ENCODE data around the gene ZC3H8.

Gene ZC3H8

GRCh38 chr2:112195167-112195766 lies 59.6 kb downstream of the ZC3H8 start:
- DNase-seq (ENCODE audit: low read depth, low spot score), result no peak

GRCh38 chr2:112194482-112194881 lies 60.4 kb downstream of the ZC3H8 start:
- no peak for DNase-seq (ENCODE audit: low read depth, low spot score)

- DNase-seq (ENCODE audit: low read depth, low spot score), result no peak
Measured at GRCh38 chr2:112194028-112194427, 60.8 kb downstream of the ZC3H8 start.

GRCh38 chr2:112189001-112189556 lies 65.8 kb downstream of the ZC3H8 start:
- no peak for DNase-seq (ENCODE audit: low read depth, low spot score)

- no peak for DNase-seq (ENCODE audit: low read depth, low spot score)
Measured at GRCh38 chr2:112187805-112188596, 66.8 kb downstream of the ZC3H8 start.

- no peak for DNase-seq (ENCODE audit: low read depth, low spot score)
Measured at GRCh38 chr2:112187046-112187715, 67.7 kb downstream of the ZC3H8 start.

- no peak for DNase-seq (ENCODE audit: low read depth, low spot score)
Measured at GRCh38 chr2:112185131-112185530, 69.7 kb downstream of the ZC3H8 start.

- DNase-seq (ENCODE audit: low read depth, low spot score), result no peak
Measured at GRCh38 chr2:112184121-112184520, 70.7 kb downstream of the ZC3H8 start.

GRCh38 chr2:112183327-112184025 lies 71.4 kb downstream of the ZC3H8 start:
- no peak for DNase-seq (ENCODE audit: low read depth, low spot score)

- DNase-seq (ENCODE audit: low read depth, low spot score), result peak; percentile 23
Measured at GRCh38 chr2:112182581-112183034, 72.2 kb downstream of the ZC3H8 start.

GRCh38 chr2:112181571-112182290 lies 73.1 kb downstream of the ZC3H8 start:
- DNase-seq (ENCODE audit: low read depth, low spot score), result peak; percentile 57

GRCh38 chr2:112175958-112176573 lies 78.8 kb downstream of the ZC3H8 start:
- no peak for DNase-seq (ENCODE audit: low read depth, low spot score)

- DNase-seq (ENCODE audit: low read depth, low spot score), result no peak
Measured at GRCh38 chr2:112175333-112175732, 79.5 kb downstream of the ZC3H8 start.

GRCh38 chr2:112174383-112174782 lies 80.5 kb downstream of the ZC3H8 start:
- no peak for DNase-seq (ENCODE audit: low read depth, low spot score)

GRCh38 chr2:112173646-112174319 lies 81.1 kb downstream of the ZC3H8 start:
- no peak for DNase-seq (ENCODE audit: low read depth, low spot score)

- no peak for DNase-seq (ENCODE audit: low read depth, low spot score)
Measured at GRCh38 chr2:112170495-112170894, 84.3 kb downstream of the ZC3H8 start.

GRCh38 chr2:112168422-112169124 lies 86.3 kb downstream of the ZC3H8 start:
- DNase-seq (ENCODE audit: low read depth, low spot score), result no peak

GRCh38 chr2:112166806-112167499 lies 87.9 kb downstream of the ZC3H8 start:
- DNase-seq (ENCODE audit: low read depth, low spot score), result no peak

GRCh38 chr2:112165296-112165695 lies 89.5 kb downstream of the ZC3H8 start:
- no peak for DNase-seq (ENCODE audit: low read depth, low spot score)

Measured in ELF-1 (cell line).